Measurements from ENCODE around the gene SLC35B1. TPM values are rescaled to one million over a fixed set of nuclear protein-coding genes. Genes with fewer than 3 reads are reported as not detected.

Gene SLC35B1
- total RNA-seq, 1 donor from 2014 or later = 84.3 TPM

DNA sequence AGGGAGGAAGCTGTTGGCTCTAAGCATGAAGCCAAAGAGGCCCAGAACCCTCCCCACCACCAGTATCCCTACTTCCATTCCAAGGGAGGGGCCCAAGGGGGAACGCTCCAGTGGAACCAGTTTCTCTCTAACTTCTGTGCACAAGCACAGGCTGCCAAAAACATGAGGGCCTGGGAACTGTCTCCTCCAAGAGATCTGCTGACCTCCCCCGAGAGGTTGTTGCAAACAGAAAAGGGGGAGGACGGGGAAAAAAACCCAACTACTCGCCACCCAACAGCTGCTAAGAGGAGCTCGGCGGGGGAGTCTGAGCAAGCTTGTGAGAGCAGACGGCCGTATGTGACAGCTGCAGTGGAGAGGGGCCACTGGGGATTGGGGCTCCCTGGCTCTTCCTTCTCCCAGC is 15.7 kb upstream of the SLC35B1 start:
- Mint-ChIP-seq H3K4me3 (ENCODE audit: unreplicated experiment) (no peak overlapping the region), H3K27ac (ENCODE audit: unreplicated experiment) (no peak overlapping the region), H3K9me3 (ENCODE audit: unreplicated experiment) (peaks cover 4% of the 10 kb centered on the region), H3K36me3 (ENCODE audit: low read depth, unreplicated experiment) (peaks cover 14% of the 10 kb centered on the region), H3K4me1 (ENCODE audit: unreplicated experiment) (no peaks in the 10 kb centered on the region), H3K27me3 (ENCODE audit: unreplicated experiment) (peaks cover 4% of the 10 kb centered on the region)
- TF ChIP-seq, protein P1, sequence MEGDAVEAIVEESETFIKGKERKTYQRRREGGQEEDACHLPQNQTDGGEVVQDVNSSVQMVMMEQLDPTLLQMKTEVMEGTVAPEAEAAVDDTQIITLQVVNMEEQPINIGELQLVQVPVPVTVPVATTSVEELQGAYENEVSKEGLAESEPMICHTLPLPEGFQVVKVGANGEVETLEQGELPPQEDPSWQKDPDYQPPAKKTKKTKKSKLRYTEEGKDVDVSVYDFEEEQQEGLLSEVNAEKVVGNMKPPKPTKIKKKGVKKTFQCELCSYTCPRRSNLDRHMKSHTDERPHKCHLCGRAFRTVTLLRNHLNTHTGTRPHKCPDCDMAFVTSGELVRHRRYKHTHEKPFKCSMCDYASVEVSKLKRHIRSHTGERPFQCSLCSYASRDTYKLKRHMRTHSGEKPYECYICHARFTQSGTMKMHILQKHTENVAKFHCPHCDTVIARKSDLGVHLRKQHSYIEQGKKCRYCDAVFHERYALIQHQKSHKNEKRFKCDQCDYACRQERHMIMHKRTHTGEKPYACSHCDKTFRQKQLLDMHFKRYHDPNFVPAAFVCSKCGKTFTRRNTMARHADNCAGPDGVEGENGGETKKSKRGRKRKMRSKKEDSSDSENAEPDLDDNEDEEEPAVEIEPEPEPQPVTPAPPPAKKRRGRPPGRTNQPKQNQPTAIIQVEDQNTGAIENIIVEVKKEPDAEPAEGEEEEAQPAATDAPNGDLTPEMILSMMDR (IDR thresholded peaks at IDR 0.05; ENCODE audit: unreplicated experiment) = no peak
- DNase-seq (ENCODE audit: low spot score) = no peak

DNA sequence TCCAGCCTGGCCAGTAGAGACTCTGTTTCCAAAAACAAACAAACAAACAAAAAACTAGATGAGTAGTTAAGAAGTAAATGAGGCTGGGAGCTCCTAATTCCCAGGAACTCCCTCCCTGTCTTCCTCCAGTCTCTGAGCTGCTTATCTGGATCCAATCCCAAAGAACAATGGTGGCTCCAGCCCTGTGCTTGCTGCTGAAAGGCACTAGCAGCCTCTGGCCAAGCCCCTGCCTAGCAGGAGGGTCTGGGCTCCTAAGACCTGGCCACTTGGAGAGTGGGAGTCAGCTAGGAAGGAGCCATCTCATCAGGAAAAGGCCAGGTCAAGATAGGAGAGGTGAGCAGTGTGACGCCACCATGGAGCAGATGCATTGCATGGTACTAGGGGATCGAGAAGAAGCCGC is 14.3 kb upstream of the SLC35B1 start:
- Mint-ChIP-seq H3K4me3 (ENCODE audit: unreplicated experiment) (no peak overlapping the region), H3K4me1 (ENCODE audit: unreplicated experiment) (no peaks in the 10 kb centered on the region), H3K9me3 (ENCODE audit: unreplicated experiment) (peaks cover 4% of the 10 kb centered on the region), H3K27ac (ENCODE audit: unreplicated experiment) (no peak overlapping the region), H3K27me3 (ENCODE audit: unreplicated experiment) (peaks cover 3% of the 10 kb centered on the region), H3K36me3 (ENCODE audit: low read depth, unreplicated experiment) (peaks cover 14% of the 10 kb centered on the region)
- TF ChIP-seq, protein P1 (IDR thresholded peaks at IDR 0.05; ENCODE audit: unreplicated experiment) = no peak
- no peak for DNase-seq (ENCODE audit: low spot score)

DNA sequence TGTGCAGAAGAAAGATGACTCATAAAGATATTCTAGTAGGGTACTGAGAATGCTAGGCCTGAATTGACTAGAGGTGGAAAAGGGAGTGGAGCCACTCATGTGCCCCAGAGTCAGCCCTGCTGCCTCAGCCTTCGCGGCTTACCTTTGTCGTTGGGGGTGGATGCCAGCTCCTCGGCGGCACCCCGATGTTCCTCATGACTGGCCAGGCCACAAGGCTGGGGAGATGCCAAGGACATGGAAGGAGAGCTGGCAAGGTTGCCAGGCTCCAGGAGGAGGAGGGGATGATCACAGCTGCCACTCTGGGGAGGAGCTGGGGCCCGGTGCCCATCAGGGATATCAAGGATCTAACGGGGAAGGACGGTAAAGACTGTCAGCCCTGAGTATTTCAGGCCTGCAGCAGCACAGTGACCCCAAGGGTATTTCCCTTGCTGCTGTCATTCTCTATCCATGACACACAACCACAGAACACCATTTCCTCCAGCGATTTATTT is 9.7 kb upstream of the SLC35B1 start:
- H3K27ac Mint-ChIP-seq (ENCODE audit: unreplicated experiment) = no peak overlapping the region
- no peaks in the 10 kb centered on the region for H3K9me3 Mint-ChIP-seq (ENCODE audit: unreplicated experiment)
- H3K4me3 Mint-ChIP-seq (ENCODE audit: unreplicated experiment) = no peak overlapping the region
- H3K36me3 Mint-ChIP-seq (ENCODE audit: low read depth, unreplicated experiment) = peaks cover 7% of the 10 kb centered on the region
- peaks cover 2% of the 10 kb centered on the region for H3K27me3 Mint-ChIP-seq (ENCODE audit: unreplicated experiment)
- no peak for DNase-seq (ENCODE audit: low spot score)
- TF ChIP-seq, protein P1 (IDR thresholded peaks at IDR 0.05; ENCODE audit: unreplicated experiment) = no peak
- H3K4me1 Mint-ChIP-seq (ENCODE audit: unreplicated experiment) = no peaks in the 10 kb centered on the region

DNA sequence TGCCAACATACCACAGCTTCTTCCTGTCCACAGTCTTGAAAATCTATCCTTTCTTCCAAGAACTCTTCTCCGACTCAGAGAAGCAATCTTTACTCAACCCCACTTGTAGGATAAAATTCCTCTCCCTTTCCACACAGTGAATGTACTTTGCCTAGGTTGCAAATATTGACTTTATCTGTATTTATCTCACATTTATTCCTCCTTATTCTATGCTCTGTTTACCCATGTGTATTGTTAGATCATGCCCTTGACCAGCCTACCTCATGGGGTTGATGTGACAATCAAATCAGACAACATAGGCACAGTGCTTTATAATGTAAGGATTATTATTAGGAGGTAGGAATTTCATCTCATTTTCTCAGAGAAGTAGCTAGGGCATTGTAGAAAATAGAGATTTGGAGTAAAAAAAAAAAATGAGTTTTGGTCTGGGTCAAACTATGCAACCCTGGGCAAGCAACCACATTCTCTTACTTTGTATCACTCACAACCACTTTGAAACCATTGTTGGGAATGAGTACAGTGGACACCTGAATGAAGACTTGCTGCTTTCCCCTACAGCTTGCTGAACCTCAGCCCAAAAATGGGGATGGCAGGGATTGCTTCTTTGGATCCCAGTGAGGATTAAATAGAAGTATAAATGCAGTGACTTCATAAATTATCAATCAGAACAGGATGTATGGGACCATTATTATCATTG is 9.1 kb upstream of the SLC35B1 start:
- no peak overlapping the region for H3K27ac Mint-ChIP-seq (ENCODE audit: unreplicated experiment)
- no peak for DNase-seq (ENCODE audit: low spot score)
- TF ChIP-seq, protein P1 (IDR thresholded peaks at IDR 0.05; ENCODE audit: unreplicated experiment) = no peak
- no peaks in the 10 kb centered on the region for H3K4me1 Mint-ChIP-seq (ENCODE audit: unreplicated experiment)
- no peaks in the 10 kb centered on the region for H3K9me3 Mint-ChIP-seq (ENCODE audit: unreplicated experiment)
- peaks cover 2% of the 10 kb centered on the region for H3K27me3 Mint-ChIP-seq (ENCODE audit: unreplicated experiment)
- peaks cover 7% of the 10 kb centered on the region for H3K36me3 Mint-ChIP-seq (ENCODE audit: low read depth, unreplicated experiment)
- H3K4me3 Mint-ChIP-seq (ENCODE audit: unreplicated experiment) = no peak overlapping the region

GRCh38 chr17:49715717-49716279 is 8.0 kb upstream of the SLC35B1 start:
- no peak overlapping the region for H3K27ac Mint-ChIP-seq (ENCODE audit: unreplicated experiment)
- H3K27me3 Mint-ChIP-seq (ENCODE audit: unreplicated experiment) = peaks cover 2% of the 10 kb centered on the region
- DNase-seq (ENCODE audit: low spot score) = no peak
- no peak overlapping the region for H3K4me3 Mint-ChIP-seq (ENCODE audit: unreplicated experiment)
- H3K4me1 Mint-ChIP-seq (ENCODE audit: unreplicated experiment) = peaks cover 5% of the 10 kb centered on the region
- peaks cover 4% of the 10 kb centered on the region for H3K36me3 Mint-ChIP-seq (ENCODE audit: low read depth, unreplicated experiment)
- TF ChIP-seq, protein P1 (IDR thresholded peaks at IDR 0.05; ENCODE audit: unreplicated experiment) = no peak
- H3K9me3 Mint-ChIP-seq (ENCODE audit: unreplicated experiment) = no peaks in the 10 kb centered on the region

All from endothelial cell (in vitro differentiated cells).